HG03066 (cell line): ENCODE measurements around the gene PVALEF.

Source experiments
- ATAC-seq: cut with Tn5 transposase; IDR thresholded peaks from one replicate; pipeline ENCODE4 v1.9.1; 2021; ENCODE audit warnings: low read depth; ENCODE audit not compliant: unreplicated experiment

PVALEF gene

GRCh38 chr17:81128338-81128737 lies 37.0 kb upstream of the PVALEF start:
- ATAC-seq = no peak

- no peak for ATAC-seq
These were observed 36.5 kb upstream of the PVALEF start for GRCh38 chr17:81128774-81129173.

- ATAC-seq = no peak
These were observed 36.0 kb upstream of the PVALEF start for GRCh38 chr17:81129289-81129688.

GRCh38 chr17:81129711-81130367 lies 35.5 kb upstream of the PVALEF start:
- ATAC-seq = no peak

GRCh38 chr17:81130385-81131361 lies 34.6 kb upstream of the PVALEF start:
- ATAC-seq = no peak

- ATAC-seq = no peak
These were observed 33.7 kb upstream of the PVALEF start for GRCh38 chr17:81131486-81132196.

- ATAC-seq = no peak
These were observed 33.1 kb upstream of the PVALEF start for GRCh38 chr17:81132197-81132540.

- no peak for ATAC-seq
These were observed 32.3 kb upstream of the PVALEF start for GRCh38 chr17:81132770-81133723.

GRCh38 chr17:81134064-81134781 lies 31.1 kb upstream of the PVALEF start:
- no peak for ATAC-seq

GRCh38 chr17:81135505-81136278 lies 29.6 kb upstream of the PVALEF start:
- ATAC-seq = no peak

- no peak for ATAC-seq
These were observed 28.9 kb upstream of the PVALEF start for GRCh38 chr17:81136366-81136765.

GRCh38 chr17:81137248-81137647 lies 28.1 kb upstream of the PVALEF start:
- ATAC-seq = no peak

GRCh38 chr17:81138083-81138482 lies 27.2 kb upstream of the PVALEF start:
- ATAC-seq = no peak

- ATAC-seq = no peak
These were observed 26.8 kb upstream of the PVALEF start for GRCh38 chr17:81138500-81138899.

- no peak for ATAC-seq
These were observed 25.9 kb upstream of the PVALEF start for GRCh38 chr17:81139428-81139827.

GRCh38 chr17:81140018-81140417 lies 25.3 kb upstream of the PVALEF start:
- no peak for ATAC-seq

GRCh38 chr17:81140695-81141094 lies 24.6 kb upstream of the PVALEF start:
- ATAC-seq = no peak

- ATAC-seq = no peak
These were observed 22.8 kb upstream of the PVALEF start for GRCh38 chr17:81142301-81143199.
